Right atrium auricular region (tissue), 2 donors: Measurements from ENCODE around the gene C8A. TPM values are rescaled to one million over a fixed set of nuclear protein-coding genes. Genes with fewer than 3 reads are reported as not detected.

Source experiments
- DNase-seq: peaks from one replicate; pipeline ENCODE4 v3.0.0-alpha.2; 2019; ENCODE audit warnings: low spot score
- H3K27ac ChIP-seq, 2 donors: fragments of 200-600 bp; sonication (generic); 1 replicate in 1 of 2; 2 replicates in 1 of 2; pipeline ENCODE4 v1.5.1; 2016 to 2019
- H3K27me3 ChIP-seq, 2 donors: fragments of 200-600 bp; sonication (generic); one replicate each; pipeline versions ENCODE4 v1.5.1 to v1.6.0; 2017 to 2019
- H3K36me3 ChIP-seq: fragments of 200-600 bp; sonication (generic); one replicate; pipeline ENCODE4 v1.5.1; 2016
- H3K4me1 ChIP-seq, 2 donors: fragments of 200-600 bp; sonication (generic); one replicate each; pipeline versions ENCODE4 v1.5.1 to v1.6.0; 2017 to 2019
- H3K4me3 ChIP-seq, 2 donors: fragments of 200-600 bp; sonication (generic); 1 replicate in 1 of 2; 2 replicates in 1 of 2; pipeline ENCODE4 v1.5.1; 2017 to 2019; ENCODE audit warnings: mild to moderate bottlenecking in 1 of 2, moderate library complexity in 1 of 2
- H3K9me3 ChIP-seq, 2 donors: fragments of 200-600 bp; sonication (generic); one replicate each; pipeline ENCODE4 v1.5.1; 2019
- CTCF ChIP-seq, 2 donors: fragments of 200-600 bp; sonication (generic); IDR thresholded peaks; one replicate each; pipeline ENCODE4 v1.5.1; 2019; ENCODE audit warnings: antibody characterized with exemption in 2 of 2
- total RNA-seq, 2 donors: library from RNA; depleted of rRNA; stranded (reverse); fragments of >200 nt; gene quantifications; one replicate each; pipeline ENCODE4 v1.1.0, GENCODE V29; 2016

C8A gene
- total RNA-seq, 2 donors from 2014 or later, result not detected

GRCh38 chr1:56901716-56902115 is 47.1 kb downstream of the C8A start:
- no peaks in the 10 kb centered on the region for H3K9me3 ChIP-seq
- H3K36me3 ChIP-seq, result no peaks in the 10 kb centered on the region
- H3K4me1 ChIP-seq, result peaks cover 0 to 8% of the 10 kb centered on the region in 2 donors
- DNase-seq, result no peak
- H3K27ac ChIP-seq, result no peak overlapping the region
- no peak for TF ChIP-seq CTCF (IDR thresholded peaks at IDR 0.05)
- no peaks in the 10 kb centered on the region for H3K27me3 ChIP-seq
- no peak overlapping the region for H3K4me3 ChIP-seq

GRCh38 chr1:56903778-56904177 is 49.2 kb downstream of the C8A start:
- H3K9me3 ChIP-seq, result no peaks in the 10 kb centered on the region
- H3K27ac ChIP-seq, result no peak overlapping the region
- H3K27me3 ChIP-seq, result no peaks in the 10 kb centered on the region
- no peak for TF ChIP-seq CTCF (IDR thresholded peaks at IDR 0.05)
- no peak overlapping the region for H3K4me3 ChIP-seq
- no peak for DNase-seq
- no peaks in the 10 kb centered on the region for H3K4me1 ChIP-seq
- H3K36me3 ChIP-seq, result no peaks in the 10 kb centered on the region

GRCh38 chr1:56904663-56905397 is 50.2 kb downstream of the C8A start:
- Histone ChIP-seq H3K4me3 (no peak overlapping the region), H3K4me1 (no peaks in the 10 kb centered on the region), H3K9me3 (no peaks in the 10 kb centered on the region), H3K27ac (no peak overlapping the region), H3K36me3 (no peaks in the 10 kb centered on the region), H3K27me3 (no peaks in the 10 kb centered on the region)
- no peak for DNase-seq
- TF ChIP-seq CTCF (IDR thresholded peaks at IDR 0.05), result no peak

- no peak for TF ChIP-seq CTCF (IDR thresholded peaks at IDR 0.05)
- no peak overlapping the region for H3K27ac ChIP-seq
Observed at GRCh38 chr1:56905667-56906066, 51.1 kb downstream of the C8A start.

GRCh38 chr1:56908619-56909221 is 54.1 kb downstream of the C8A start:
- Histone ChIP-seq H3K4me3 (no peak overlapping the region), H3K4me1 (no peaks in the 10 kb centered on the region), H3K27ac (no peak overlapping the region), H3K9me3 (no peaks in the 10 kb centered on the region), H3K27me3 (no peaks in the 10 kb centered on the region), H3K36me3 (no peaks in the 10 kb centered on the region)
- no peak for DNase-seq
- TF ChIP-seq CTCF (IDR thresholded peaks at IDR 0.05), result no peak

More at GRCh38 chr1:56905667-56906066, 51.1 kb downstream of the C8A start:
- Histone ChIP-seq H3K4me1 (no peaks in the 10 kb centered on the region), H3K36me3 (no peaks in the 10 kb centered on the region), H3K4me3 (no peak overlapping the region), H3K27me3 (no peaks in the 10 kb centered on the region), H3K9me3 (no peaks in the 10 kb centered on the region)
- no peak for DNase-seq
